HEK293 (cell line): ENCODE results near the gene ATF7IP2.

ENCODE experiments used
- CTCF ChIA-PET: fragments of 350-600 bp; formaldehyde crosslinking; extraction: SDS; loops from one replicate; lab custom pipeline; 2021; ENCODE audit warnings: antibody characterized with exemption; lab: Yijun Ruan, JAX
- POLR2A ChIA-PET: fragments of 300-600 bp; formaldehyde crosslinking; extraction: SDS; loops from one replicate; lab custom pipeline; 2020; ENCODE audit warnings: antibody characterized with exemption, inconsistent platforms; lab: Yijun Ruan, JAX
- H3K27ac ChIP-seq: fragments of 200-500 bp; sonication (Bioruptor generic); 2 replicates; pipeline ENCODE4 v1.5.1; 2014; ENCODE audit warnings: low read depth, low read length, control low read depth, inconsistent platforms; ENCODE audit errors: extremely low read depth
- H3K36me3 ChIP-seq, 2 experiments: fragments of 200-500 bp in 1 of 2; sonication (Bioruptor generic) in 1 of 2; 1 replicate in 1 of 2; 2 replicates in 1 of 2; pipeline ENCODE4 v1.5.1; 2014 to 2017; ENCODE audit warnings: inconsistent platforms in 2 of 2, low read length in 2 of 2; ENCODE audit not compliant: control insufficient read depth in 2 of 2, insufficient read depth in 1 of 2
- H3K4me1 ChIP-seq: fragments of 200-500 bp; sonication (Bioruptor generic); 2 replicates; pipeline ENCODE4 v1.5.1; 2014; ENCODE audit warnings: mild to moderate bottlenecking, low read length, inconsistent platforms; ENCODE audit not compliant: control insufficient read depth, insufficient read depth
- H3K4me3 ChIP-seq: 2 replicates; pipeline ENCODE4 v1.5.1; 2011; ENCODE audit warnings: low read depth, mild to moderate bottlenecking, control low read depth, low read length, moderate library complexity
- H3K9me3 ChIP-seq: fragments of 200-500 bp; sonication (Bioruptor generic); 2 replicates; pipeline ENCODE4 v1.5.1; 2014; ENCODE audit warnings: low read depth, low read length, inconsistent platforms; ENCODE audit not compliant: control insufficient read depth, insufficient read depth
- KLF7 ChIP-seq: fragments of 450-650 bp; formaldehyde crosslinking; IDR thresholded peaks from 2 replicates; pipeline ENCODE4 v1.5.1; 2016; ENCODE audit warnings: missing biosample characterization, missing genetic modification characterization, borderline replicate concordance
- KLF8 ChIP-seq: fragments of 450-650 bp; formaldehyde crosslinking; IDR thresholded peaks from 2 replicates; pipeline ENCODE4 v1.5.1; 2016; ENCODE audit warnings: missing biosample characterization, missing genetic modification characterization
- TCF7L2 ChIP-seq: IDR thresholded peaks from 2 replicates; pipeline ENCODE4 v1.6.1; 2011; ENCODE audit warnings: low read depth, mild to moderate bottlenecking, inconsistent platforms, low read length, moderate library complexity, borderline replicate concordance
- ZBTB1 ChIP-seq: fragments of 450-650 bp; formaldehyde crosslinking; IDR thresholded peaks from 2 replicates; pipeline ENCODE4 v1.5.1; 2016; ENCODE audit warnings: missing biosample characterization, missing genetic modification characterization
- ZNF10 ChIP-seq: fragments of 450-650 bp; formaldehyde crosslinking; IDR thresholded peaks from 2 replicates; pipeline ENCODE4 v1.5.1; 2017; ENCODE audit warnings: missing biosample characterization, missing genetic modification characterization
- ZNF2 ChIP-seq: fragments of 450-650 bp; formaldehyde crosslinking; IDR thresholded peaks from 2 replicates; pipeline ENCODE4 v1.5.1; 2016; ENCODE audit warnings: missing biosample characterization, missing genetic modification characterization
- ZNF341 ChIP-seq: fragments of 450-650 bp; formaldehyde crosslinking; IDR thresholded peaks from 2 replicates; pipeline ENCODE4; 2016; ENCODE audit warnings: low read depth, missing biosample characterization, missing genetic modification characterization
- ZNF37A ChIP-seq: fragments of 450-650 bp; IDR thresholded peaks from 2 replicates; pipeline ENCODE4 v1.5.1; 2018; ENCODE audit warnings: missing biosample characterization, missing genetic modification characterization
- ZNF530 ChIP-seq: fragments of 450-650 bp; formaldehyde crosslinking; IDR thresholded peaks from 2 replicates; pipeline ENCODE4 v1.5.1; 2016; ENCODE audit warnings: low read depth, missing biosample characterization, missing genetic modification characterization
- ZNF560 ChIP-seq: fragments of 450-650 bp; formaldehyde crosslinking; IDR thresholded peaks from 2 replicates; pipeline ENCODE4 v1.5.1; 2017; ENCODE audit warnings: missing biosample characterization, missing genetic modification characterization, borderline replicate concordance
- ZNF654 ChIP-seq: fragments of 450-650 bp; formaldehyde crosslinking; IDR thresholded peaks from 2 replicates; pipeline ENCODE4 v1.5.1; 2016; ENCODE audit warnings: low read depth, missing biosample characterization, missing genetic modification characterization
- ZNF677 ChIP-seq: fragments of 450-650 bp; IDR thresholded peaks from 2 replicates; pipeline ENCODE4 v1.5.0; 2018; ENCODE audit warnings: missing biosample characterization, mild to moderate bottlenecking, missing genetic modification characterization, moderate library complexity
- ZNF747 ChIP-seq: fragments of 450-650 bp; formaldehyde crosslinking; IDR thresholded peaks from 2 replicates; pipeline ENCODE4 v1.5.1; 2016; ENCODE audit warnings: missing biosample characterization, missing genetic modification characterization
- ZNF837 ChIP-seq: fragments of 450-650 bp; formaldehyde crosslinking; IDR thresholded peaks from 2 replicates; pipeline ENCODE4 v1.5.1; 2016; ENCODE audit warnings: missing biosample characterization, missing genetic modification characterization
- ZSCAN23 ChIP-seq: fragments of 450-650 bp; formaldehyde crosslinking; IDR thresholded peaks from 2 replicates; pipeline ENCODE4 v1.5.1; 2016; ENCODE audit warnings: missing biosample characterization, missing genetic modification characterization
- TF ChIP-seq, protein P1 (sequence below): fragments of 450-650 bp; formaldehyde crosslinking; IDR thresholded peaks from 2 replicates; pipeline ENCODE4 v1.5.1; 2017; ENCODE audit warnings: missing biosample characterization, missing genetic modification characterization
- TF ChIP-seq, protein P2 (sequence below): fragments of 450-650 bp; formaldehyde crosslinking; IDR thresholded peaks from 2 replicates; pipeline ENCODE4 v1.5.1; 2016; ENCODE audit warnings: missing biosample characterization, missing genetic modification characterization
- TF ChIP-seq, protein P3 (sequence below): fragments of 450-650 bp; formaldehyde crosslinking; IDR thresholded peaks from 2 replicates; pipeline ENCODE4 v1.5.1; 2016; ENCODE audit warnings: missing biosample characterization, missing genetic modification characterization
- TF ChIP-seq, protein P4 (sequence below): fragments of 450-650 bp; formaldehyde crosslinking; IDR thresholded peaks from 2 replicates; pipeline ENCODE4 v1.5.1; 2016; ENCODE audit warnings: missing biosample characterization, missing genetic modification characterization

The ATF7IP2 gene

DNA sequence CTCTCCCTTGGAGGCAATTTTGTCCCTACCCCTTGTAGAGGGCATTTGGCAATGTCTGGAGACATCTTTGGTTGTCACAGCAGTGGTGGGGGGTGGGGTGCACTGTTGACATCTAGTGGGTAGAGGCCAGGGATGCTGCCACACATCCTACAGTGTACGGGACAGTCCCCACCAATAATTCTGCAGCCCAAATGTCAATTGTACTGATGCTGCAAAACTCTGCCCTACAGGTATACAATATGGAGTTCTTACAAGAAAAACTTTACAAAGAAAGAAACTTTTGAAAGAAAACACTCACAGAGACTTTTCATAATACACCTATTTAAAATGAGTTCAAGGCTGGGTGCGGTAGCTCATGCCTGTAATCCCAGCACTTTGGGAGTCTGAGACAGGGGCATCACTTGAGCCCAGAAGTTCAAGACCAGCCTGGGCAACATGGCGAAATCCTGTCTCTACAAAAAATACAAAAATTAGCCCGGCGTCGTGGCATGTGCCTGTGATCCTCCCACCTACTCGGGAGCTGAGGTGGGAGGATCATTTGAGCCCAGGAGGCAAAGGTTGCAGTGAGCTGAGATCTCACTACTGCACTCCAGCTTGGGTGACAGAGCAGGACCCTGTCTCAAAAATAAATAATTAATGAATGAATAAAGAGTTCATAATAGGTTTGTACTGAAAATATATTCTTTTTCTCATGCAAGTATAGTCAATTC lies 135.2 kb downstream of the ATF7IP2 start:
- TF ChIP-seq, protein P1, sequence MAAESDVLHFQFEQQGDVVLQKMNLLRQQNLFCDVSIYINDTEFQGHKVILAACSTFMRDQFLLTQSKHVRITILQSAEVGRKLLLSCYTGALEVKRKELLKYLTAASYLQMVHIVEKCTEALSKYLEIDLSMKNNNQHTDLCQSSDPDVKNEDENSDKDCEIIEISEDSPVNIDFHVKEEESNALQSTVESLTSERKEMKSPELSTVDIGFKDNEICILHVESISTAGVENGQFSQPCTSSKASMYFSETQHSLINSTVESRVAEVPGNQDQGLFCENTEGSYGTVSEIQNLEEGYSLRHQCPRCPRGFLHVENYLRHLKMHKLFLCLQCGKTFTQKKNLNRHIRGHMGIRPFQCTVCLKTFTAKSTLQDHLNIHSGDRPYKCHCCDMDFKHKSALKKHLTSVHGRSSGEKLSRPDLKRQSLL = no peak
- TF ChIP-seq ZNF560 (tag by site-specific recombination) (no peak), ZNF10 (no peak), ZNF37A (tag by site-specific recombination) (no peak), ZNF530 (tag by site-specific recombination) (no peak)
- CTCF ChIA-PET = interaction anchor here (0.6 to 5.3 kb wide), 21 partner anchors 12 to 646 kb away, joined by 3 to 41 read pairs (median 3); no protein-coding TSS in a partner anchor
- POLR2A ChIA-PET = no interaction called here
- H3K4me1 ChIP-seq = no peaks in the 10 kb centered on the region
- H3K36me3 ChIP-seq = no peaks in the 10 kb centered on the region
- no peaks in the 10 kb centered on the region for H3K9me3 ChIP-seq
- H3K4me3 ChIP-seq = no peak overlapping the region
- H3K27ac ChIP-seq = no peak overlapping the region

DNA sequence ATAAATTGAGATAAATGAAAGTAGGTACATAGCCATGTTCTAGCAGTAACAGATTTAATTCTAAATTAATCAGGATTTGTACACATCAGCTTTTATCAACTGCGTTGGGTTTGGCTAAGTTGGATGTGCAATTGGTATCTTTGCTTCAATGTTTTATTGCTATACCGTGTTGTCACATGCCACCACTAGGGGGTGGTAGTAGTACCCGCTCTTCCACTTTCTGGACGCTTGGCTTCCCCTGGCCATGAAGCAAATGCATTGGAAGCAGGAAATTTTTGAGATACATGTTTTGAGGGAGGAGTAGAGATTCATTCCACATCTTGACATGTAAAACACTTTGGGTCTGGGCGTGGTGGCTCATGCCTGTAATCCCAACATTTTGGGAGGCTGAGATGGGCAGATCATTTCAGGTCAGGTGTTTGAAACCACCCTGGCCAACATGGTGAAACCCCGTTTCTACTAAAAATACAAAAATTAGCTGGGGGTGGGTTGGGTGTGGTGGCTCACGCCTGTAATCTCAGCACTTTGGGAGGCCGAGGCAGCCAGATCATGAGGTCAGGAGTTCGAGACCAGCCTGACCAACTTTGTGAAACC lies 135.9 kb downstream of the ATF7IP2 start:
- POLR2A ChIA-PET = no interaction called here
- H3K9me3 ChIP-seq = no peaks in the 10 kb centered on the region
- CTCF ChIA-PET = interaction anchor here (0.6 to 5.3 kb wide), 24 partner anchors 8 to 646 kb away, joined by 3 to 41 read pairs (median 4); no protein-coding TSS in a partner anchor

More for the DNA sequence above, 135.9 kb downstream of the ATF7IP2 start:
- H3K36me3 ChIP-seq = no peaks in the 10 kb centered on the region
- H3K4me1 ChIP-seq = no peaks in the 10 kb centered on the region
- H3K27ac ChIP-seq = no peak overlapping the region
- no peak overlapping the region for H3K4me3 ChIP-seq
- TF ChIP-seq ZNF837 (tag by site-specific recombination) (no peak), KLF7 (tag by site-specific recombination) (no peak), TCF7L2 (no peak), ZNF654 (peak; percentile 61), ZNF677 (tag by site-specific recombination) (no peak), ZNF747 (tag by site-specific recombination) (no peak), ZNF2 (no peak), KLF8 (tag by site-specific recombination) (no peak), ZNF341 (peak; percentile 60), ZBTB1 (tag by site-specific recombination) (no peak), ZSCAN23 (tag by site-specific recombination) (no peak)
- TF ChIP-seq, protein P1 = no peak
- TF ChIP-seq, protein P2, sequence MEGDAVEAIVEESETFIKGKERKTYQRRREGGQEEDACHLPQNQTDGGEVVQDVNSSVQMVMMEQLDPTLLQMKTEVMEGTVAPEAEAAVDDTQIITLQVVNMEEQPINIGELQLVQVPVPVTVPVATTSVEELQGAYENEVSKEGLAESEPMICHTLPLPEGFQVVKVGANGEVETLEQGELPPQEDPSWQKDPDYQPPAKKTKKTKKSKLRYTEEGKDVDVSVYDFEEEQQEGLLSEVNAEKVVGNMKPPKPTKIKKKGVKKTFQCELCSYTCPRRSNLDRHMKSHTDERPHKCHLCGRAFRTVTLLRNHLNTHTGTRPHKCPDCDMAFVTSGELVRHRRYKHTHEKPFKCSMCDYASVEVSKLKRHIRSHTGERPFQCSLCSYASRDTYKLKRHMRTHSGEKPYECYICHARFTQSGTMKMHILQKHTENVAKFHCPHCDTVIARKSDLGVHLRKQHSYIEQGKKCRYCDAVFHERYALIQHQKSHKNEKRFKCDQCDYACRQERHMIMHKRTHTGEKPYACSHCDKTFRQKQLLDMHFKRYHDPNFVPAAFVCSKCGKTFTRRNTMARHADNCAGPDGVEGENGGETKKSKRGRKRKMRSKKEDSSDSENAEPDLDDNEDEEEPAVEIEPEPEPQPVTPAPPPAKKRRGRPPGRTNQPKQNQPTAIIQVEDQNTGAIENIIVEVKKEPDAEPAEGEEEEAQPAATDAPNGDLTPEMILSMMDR (tag by site-specific recombination) = peak; percentile 39; the same call in 1 of the 2 replicates
- TF ChIP-seq, protein P3, sequence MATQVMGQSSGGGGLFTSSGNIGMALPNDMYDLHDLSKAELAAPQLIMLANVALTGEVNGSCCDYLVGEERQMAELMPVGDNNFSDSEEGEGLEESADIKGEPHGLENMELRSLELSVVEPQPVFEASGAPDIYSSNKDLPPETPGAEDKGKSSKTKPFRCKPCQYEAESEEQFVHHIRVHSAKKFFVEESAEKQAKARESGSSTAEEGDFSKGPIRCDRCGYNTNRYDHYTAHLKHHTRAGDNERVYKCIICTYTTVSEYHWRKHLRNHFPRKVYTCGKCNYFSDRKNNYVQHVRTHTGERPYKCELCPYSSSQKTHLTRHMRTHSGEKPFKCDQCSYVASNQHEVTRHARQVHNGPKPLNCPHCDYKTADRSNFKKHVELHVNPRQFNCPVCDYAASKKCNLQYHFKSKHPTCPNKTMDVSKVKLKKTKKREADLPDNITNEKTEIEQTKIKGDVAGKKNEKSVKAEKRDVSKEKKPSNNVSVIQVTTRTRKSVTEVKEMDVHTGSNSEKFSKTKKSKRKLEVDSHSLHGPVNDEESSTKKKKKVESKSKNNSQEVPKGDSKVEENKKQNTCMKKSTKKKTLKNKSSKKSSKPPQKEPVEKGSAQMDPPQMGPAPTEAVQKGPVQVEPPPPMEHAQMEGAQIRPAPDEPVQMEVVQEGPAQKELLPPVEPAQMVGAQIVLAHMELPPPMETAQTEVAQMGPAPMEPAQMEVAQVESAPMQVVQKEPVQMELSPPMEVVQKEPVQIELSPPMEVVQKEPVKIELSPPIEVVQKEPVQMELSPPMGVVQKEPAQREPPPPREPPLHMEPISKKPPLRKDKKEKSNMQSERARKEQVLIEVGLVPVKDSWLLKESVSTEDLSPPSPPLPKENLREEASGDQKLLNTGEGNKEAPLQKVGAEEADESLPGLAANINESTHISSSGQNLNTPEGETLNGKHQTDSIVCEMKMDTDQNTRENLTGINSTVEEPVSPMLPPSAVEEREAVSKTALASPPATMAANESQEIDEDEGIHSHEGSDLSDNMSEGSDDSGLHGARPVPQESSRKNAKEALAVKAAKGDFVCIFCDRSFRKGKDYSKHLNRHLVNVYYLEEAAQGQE (tag by site-specific recombination) = no peak
- TF ChIP-seq, protein P4, sequence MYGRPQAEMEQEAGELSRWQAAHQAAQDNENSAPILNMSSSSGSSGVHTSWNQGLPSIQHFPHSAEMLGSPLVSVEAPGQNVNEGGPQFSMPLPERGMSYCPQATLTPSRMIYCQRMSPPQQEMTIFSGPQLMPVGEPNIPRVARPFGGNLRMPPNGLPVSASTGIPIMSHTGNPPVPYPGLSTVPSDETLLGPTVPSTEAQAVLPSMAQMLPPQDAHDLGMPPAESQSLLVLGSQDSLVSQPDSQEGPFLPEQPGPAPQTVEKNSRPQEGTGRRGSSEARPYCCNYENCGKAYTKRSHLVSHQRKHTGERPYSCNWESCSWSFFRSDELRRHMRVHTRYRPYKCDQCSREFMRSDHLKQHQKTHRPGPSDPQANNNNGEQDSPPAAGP (tag by site-specific recombination) = no peak
